Measurements from ENCODE around the gene SERPINF2. TPM values are rescaled to one million over a fixed set of nuclear protein-coding genes. Genes with fewer than 3 reads are reported as not detected.
"Not testable (repeated sequence)": the region's sequence is repeated elsewhere in the genome, so short reads cannot be mapped to it uniquely, and the experiment has no call there.

The SERPINF2 gene
- total RNA-seq, 1 donor: 0.43 TPM

DNA sequence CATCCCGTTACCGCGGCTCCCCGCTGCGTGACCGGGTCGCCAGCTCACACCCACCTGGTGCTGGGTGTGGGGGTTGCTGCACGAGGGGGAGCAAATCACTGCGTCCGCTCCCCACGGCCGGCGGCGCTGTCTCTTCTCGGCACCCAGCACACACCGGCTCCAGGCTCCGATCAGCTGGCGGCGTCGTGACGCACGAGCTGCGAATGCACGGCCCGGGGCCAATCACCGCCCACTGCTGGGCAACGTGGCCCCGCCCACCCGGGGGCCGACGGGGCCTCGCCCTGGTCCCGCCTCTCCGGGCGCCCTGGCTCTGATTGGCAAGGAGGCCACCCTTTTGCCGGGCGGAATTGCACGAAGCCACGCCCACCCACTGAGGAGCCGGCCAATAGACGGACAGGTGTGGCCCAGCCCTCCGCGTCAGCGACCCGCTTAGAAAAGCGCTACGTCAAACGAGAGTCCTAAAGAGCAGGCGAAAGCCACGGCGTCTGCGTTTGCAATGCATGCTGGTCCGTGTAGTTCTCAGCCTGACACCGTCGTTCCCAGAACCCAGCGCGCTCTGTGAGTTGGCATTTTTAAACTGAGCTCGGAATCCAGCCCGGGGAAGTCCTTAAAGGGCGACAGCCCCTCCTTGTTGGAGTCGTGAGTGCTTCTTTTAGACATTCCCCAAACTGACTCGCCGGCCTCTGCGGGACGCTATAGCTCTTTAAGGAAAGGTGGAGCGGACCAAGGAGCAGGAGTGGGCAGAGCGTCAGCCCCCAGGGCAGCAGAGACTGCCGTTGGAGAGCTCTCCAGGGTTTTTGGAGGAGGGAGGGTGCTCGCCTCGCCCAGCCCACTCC is 26.4 kb upstream of the SERPINF2 start:
- TF ChIP-seq, protein P1, sequence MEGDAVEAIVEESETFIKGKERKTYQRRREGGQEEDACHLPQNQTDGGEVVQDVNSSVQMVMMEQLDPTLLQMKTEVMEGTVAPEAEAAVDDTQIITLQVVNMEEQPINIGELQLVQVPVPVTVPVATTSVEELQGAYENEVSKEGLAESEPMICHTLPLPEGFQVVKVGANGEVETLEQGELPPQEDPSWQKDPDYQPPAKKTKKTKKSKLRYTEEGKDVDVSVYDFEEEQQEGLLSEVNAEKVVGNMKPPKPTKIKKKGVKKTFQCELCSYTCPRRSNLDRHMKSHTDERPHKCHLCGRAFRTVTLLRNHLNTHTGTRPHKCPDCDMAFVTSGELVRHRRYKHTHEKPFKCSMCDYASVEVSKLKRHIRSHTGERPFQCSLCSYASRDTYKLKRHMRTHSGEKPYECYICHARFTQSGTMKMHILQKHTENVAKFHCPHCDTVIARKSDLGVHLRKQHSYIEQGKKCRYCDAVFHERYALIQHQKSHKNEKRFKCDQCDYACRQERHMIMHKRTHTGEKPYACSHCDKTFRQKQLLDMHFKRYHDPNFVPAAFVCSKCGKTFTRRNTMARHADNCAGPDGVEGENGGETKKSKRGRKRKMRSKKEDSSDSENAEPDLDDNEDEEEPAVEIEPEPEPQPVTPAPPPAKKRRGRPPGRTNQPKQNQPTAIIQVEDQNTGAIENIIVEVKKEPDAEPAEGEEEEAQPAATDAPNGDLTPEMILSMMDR (IDR thresholded peaks at IDR 0.05; ENCODE audit: insufficient read depth, low read depth, low read length): no peak
- peak; percentile 100 for DNase-seq (ENCODE audit: low read depth)
- peak overlapping the region; percentile 83 for H3K4me3 ChIP-seq (ENCODE audit: low read depth, low read length)

DNA sequence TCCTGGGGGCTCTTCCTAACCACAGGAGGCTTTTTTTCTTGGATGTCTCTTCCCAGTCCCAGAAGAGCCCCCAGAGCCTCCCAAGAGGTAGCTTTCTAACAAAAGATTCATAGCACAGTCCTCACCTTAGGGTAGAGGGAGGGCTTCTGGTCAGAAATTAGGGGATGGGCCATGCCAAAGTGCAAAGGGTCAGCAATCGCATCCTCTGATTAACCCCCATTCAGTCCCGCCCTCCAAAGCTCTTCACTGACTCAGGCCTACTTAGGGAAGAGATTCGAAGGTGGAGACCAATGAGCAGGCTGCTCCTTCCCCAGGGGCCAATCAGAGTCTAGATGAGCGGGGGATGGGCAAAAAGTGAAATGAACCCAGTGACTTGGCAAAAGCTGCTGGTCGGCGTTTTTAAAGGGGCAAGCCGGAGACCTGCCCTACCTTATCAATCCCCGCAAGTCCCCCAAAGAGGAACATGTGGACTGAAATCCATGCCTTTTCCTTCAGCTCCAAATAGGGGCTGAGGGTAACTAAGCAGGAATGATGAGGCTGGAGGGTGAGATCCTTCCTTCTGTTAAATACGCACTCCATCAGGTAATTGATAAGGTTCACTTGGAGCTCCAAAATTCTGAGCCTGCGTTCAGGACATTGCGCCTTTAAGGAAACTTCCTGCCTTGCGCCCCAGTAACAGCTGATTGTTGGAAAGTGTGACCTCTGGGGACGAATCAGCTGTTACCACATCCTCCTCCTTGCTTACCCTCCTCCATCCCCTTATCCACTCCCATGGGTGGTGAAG is 25.6 kb upstream of the SERPINF2 start:
- DNase-seq (ENCODE audit: low read depth): peak; percentile 100
- peak overlapping the region; percentile 82 for H3K4me3 ChIP-seq (ENCODE audit: low read depth, low read length)
- TF ChIP-seq, protein P1 (IDR thresholded peaks at IDR 0.05; ENCODE audit: insufficient read depth, low read depth, low read length): no peak

DNA sequence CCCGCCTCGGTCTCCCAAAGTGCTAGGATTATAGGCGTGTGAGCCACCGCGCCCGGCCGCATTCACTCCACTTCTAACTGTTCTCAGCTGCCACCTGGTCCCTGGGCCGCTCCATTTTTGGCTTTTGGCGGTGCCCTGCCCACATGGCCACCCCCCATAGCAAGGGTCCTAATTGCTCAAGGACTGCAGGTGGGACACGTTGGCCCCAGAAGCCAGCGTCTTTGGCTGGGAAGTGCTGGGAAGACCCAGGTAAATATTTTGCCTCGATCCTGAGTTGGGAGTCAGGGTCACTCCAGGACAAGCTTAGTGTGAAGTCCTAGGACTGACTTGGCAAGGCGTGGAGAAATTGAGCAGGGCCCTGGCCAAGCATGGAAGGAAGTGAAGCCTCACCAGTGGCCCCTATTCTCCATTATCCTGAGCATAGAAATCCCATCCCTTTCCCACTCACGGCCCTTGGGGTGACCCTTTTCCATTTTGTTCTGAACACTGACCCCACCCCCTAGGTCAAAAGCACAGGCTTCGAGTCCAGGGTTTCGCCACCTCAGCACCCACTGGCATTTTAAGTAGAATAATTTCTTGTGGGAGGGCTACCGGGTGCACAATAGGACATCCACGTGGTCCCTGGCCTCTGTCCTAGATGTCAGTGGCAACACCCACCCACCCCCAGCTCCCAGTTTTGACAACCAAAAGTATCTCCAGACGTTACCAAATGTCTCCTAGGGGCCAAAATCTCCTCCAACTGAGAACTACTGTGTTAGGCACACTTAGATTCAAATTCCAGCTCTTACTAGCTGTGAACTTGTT is 24.1 kb upstream of the SERPINF2 start:
- H3K4me3 ChIP-seq (ENCODE audit: low read depth, low read length): no peak overlapping the region
- TF ChIP-seq, protein P1 (IDR thresholded peaks at IDR 0.05; ENCODE audit: insufficient read depth, low read depth, low read length): no peak
- no peak for DNase-seq (ENCODE audit: low read depth)

DNA sequence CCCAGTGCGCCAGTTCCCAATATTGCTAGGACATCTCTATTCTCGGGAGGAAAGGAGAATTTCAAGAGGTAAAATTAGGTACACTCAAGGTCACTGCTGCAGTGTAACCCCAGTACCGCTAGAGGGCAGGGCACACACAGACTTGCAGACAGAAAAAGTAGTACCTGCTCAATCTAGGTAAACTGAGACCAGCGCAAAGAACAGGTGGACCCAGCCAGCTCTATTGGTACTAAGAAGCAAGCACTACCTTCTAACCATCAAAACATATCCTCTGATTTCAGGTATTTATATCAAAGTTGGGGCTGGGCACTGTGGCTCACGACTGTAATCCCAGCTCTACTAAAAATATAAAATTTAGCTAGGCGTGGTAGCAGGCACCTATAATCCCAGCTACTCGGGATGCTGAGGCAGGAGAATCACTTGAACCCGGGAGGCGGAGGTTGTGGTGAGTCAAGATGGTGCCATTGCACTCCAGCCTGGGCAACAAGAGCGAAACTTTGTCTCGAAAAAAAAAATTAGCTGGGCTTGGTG is 21.8 kb upstream of the SERPINF2 start:
- no peak overlapping the region for H3K4me3 ChIP-seq (ENCODE audit: low read depth, low read length)
- peak; percentile 75 for DNase-seq (ENCODE audit: low read depth)
- TF ChIP-seq, protein P1 (IDR thresholded peaks at IDR 0.05; ENCODE audit: insufficient read depth, low read depth, low read length): peak; percentile 99

DNA sequence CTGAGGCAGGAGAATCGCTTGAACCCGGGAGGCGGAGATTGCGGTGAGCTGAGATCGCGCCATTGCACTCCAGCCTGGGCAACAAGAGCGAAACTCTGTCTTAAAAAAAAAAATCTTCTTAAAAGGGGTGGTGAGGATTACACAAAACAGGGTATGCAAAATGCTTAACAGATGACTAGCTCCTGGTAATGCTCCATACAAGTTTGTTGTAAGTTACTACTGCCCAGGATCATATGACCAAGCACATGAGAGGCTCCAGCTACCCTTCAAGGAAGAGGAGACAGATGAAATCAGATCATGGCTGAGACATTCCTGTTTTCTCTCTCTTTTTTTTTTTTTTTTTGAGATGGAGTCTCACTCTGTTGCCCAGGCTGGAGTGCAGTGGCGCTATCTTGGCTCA is 20.6 kb upstream of the SERPINF2 start:
- DNase-seq (ENCODE audit: low read depth): peak; percentile 77
- not testable (repeated sequence) for H3K4me3 ChIP-seq (ENCODE audit: low read depth, low read length)

DNA sequence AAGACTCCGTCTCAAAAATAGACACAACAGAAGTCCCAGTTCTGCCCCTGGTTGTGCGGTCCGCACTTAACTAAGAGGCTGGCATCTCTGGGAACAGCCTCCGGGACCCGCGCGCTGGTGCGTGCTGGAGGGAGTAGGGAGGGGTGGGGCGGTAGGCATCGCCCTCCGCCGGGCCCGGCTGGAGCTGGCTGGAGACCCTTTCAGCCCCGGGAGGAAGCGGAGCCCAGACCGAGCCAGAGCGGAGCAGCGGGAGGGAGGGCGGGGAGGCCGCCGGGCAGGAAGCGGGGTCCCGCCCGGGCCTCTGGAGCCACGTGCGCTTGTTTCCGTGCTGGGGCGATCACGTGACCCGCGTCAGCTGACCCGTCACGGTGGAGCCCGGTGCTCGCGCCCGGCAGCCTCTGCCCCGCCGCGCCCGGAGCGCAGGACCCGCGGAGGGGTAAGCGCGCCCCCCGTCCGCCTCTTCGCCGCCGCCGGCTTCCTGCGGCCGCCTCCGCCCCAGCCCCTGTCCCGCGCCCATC is 18.3 kb upstream of the SERPINF2 start, which contains the start of gene WDR81:
TSS of gene WDR81 (plus strand) at position 354 of the 518 bp plus-strand sequence. CDS start 256 bp downstream, outside the sequence.
- DNase-seq (ENCODE audit: low read depth): peak; percentile 89
- peak within 1 kb of the TSS; percentile 68 for H3K4me3 ChIP-seq (ENCODE audit: low read depth, low read length)
- TF ChIP-seq, protein P1 (IDR thresholded peaks at IDR 0.05; ENCODE audit: insufficient read depth, low read depth, low read length): no peak

All from fibroblast of villous mesenchyme (primary cell).